HG03159 (cell line): ENCODE data around the gene REEP1.
A peak's percentile ranks its signal among the peaks of the same experiment; 100 is the strongest.

Experiments
- ATAC-seq: cut with Tn5 transposase; IDR thresholded peaks from one replicate; pipeline ENCODE4 v1.9.1; 2021; ENCODE audit warnings: mild to moderate bottlenecking, moderate library complexity; ENCODE audit not compliant: unreplicated experiment

The REEP1 gene

DNA sequence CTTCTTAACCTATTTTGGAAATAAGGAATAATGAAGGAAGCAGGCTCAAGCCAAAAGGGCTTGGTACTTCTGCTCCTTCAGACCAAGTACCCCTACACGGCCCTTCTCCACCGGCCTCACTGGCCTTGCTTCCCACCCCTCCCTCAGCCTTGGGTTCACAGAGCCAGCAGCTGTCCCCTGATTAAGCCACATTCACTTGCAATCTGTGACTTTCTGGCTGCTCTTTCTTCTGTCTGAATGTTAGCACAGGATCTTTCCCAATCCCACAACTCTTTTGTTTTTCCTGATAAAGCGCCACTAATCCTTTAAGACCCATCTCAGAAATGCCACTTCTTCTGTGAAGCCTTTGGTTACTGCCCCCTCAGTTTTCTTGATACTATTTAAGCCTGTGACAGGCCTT is 52.4 kb downstream of the REEP1 start:
- ATAC-seq = no peak

DNA sequence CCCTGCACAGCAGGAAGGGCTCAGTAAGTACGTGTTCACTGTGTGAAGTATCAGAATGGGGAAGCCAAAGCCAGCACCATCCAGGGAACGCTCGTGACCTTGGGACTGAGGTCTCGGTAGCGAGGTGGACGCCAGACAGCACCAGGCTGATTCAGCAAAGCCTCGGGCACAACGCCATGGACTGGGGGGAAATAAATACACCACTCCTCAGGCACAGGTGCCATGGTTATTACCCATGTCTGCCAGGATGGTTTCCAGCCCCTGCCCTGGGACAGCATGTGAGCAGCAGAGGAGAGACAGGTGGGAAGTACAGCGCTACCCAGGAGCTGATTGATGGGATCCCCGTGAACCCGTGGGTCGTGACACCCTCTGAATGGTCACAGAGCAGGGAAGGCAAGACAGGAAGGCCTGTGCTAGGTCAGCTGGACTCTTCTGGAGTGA is 53.0 kb downstream of the REEP1 start:
- no peak for ATAC-seq

DNA sequence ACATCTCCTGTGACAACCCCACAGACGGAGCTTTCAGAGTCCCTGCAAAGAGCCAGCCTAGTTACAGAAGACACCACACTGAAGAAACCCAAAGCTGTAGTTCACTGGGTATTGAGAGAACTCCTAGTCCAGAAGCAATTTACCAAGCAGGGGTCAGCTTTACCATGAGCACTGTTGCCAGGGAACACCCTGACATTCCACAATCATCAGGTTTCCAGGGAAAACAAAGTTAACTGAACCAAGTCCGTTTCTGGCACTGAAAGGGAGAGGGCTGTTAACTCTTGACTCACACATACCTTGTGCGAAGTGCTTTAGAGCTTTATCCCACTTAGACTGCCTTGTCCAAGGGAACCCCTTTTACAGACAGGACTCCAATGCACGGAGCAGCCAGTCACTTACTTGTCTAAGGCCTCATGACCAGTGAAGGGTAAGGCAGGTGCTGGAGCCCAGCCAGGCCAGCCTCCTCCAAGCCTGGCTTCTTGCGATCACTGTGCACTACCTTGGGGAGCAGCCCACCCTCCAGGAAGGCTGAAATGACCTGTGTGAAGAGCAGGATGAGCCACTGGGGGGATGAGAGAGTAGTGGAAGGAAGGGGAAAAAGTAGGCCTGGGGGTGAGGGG is 53.9 kb downstream of the REEP1 start:
- ATAC-seq = no peak

DNA sequence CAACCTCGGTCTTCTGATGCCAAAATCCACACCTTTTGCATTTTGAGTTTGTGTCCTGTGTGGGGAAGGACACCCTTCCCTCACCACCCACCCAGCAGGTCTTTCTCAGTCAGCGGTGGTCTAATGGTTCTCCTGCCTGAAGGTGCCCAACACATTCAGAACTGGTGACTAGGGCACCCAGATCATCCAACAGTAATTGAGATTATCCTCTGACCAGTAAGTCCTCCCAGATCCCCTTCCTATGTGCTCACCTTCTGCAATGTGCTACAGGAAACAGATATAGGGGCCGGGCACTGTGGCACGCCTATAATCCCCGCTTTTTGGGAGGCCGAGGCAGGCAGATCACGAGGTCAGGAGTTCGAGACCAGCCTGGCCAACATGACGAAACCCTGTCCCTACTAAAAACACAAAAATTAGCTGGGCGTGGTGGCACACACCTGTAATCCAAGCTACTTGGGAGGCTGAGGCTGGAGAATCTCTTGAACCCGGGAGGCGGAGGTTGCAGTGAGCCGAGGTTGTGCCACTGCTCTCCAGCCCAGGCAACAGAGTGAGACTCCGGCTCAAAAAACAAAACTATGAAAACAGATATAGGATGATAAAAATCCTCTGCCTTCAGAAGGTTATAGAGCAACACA is 56.2 kb downstream of the REEP1 start:
- ATAC-seq = no peak

DNA sequence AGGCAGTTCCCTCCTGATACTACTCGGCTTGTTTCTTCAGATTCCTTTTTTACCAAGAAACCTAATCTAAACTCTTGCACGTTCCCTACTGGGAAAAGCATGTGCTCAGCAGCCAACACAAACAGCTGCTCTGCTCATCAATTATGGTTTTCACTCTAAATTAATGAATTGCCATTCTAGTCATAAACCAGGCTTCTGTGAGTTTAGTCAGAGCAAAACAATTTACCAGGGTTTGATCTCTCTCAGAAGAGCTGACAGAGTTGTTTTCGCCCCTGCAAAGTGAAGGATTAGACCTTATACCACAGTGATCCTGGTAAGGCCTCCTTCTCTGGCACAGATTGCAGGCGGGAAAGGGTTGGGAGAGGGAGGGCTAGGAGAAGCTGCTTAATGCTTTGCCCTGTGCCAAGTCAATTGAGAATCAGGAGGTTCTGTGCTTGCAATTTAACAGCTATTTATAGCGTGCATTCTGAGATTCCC is 57.2 kb downstream of the REEP1 start:
- no peak for ATAC-seq

DNA sequence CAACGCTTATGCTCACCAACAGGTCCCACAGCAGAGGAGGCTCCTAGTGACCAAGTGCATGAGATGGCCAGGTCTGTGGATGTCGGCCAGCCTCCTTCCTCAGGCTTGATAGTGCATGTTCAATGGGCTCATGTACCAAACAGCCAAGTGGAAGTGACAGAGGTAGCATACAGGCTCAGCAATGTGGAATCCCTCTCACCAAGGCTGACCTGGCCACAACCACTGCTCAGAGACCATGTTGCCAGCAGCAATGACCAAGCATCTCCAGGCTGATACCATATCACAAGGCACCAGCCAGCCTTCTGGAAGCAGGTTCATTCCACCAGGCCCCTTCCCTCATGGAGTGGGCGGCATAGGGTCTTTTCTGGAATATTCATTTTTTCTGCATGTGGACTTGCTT is 61.5 kb downstream of the REEP1 start:
- no peak for ATAC-seq

DNA sequence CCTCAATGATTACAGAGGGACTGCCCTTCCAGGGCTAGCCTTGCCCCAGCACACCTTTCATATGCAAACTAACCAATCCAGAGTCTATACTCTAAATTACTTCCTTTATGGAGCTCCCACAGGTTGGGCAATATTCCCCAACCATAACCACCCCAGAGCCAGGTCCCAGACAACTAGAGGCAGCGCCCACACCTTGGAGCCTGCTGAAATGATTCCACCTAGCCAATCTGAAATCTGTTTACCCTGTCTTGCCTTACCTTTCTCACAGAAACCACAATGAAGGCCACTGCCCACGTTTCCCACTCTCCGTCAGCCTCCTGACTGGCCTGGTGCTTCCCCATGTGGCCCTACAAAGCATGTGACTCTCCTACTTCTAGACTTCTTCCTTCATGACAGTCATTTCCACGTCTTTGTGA is 62.0 kb downstream of the REEP1 start:
- ATAC-seq = no peak

DNA sequence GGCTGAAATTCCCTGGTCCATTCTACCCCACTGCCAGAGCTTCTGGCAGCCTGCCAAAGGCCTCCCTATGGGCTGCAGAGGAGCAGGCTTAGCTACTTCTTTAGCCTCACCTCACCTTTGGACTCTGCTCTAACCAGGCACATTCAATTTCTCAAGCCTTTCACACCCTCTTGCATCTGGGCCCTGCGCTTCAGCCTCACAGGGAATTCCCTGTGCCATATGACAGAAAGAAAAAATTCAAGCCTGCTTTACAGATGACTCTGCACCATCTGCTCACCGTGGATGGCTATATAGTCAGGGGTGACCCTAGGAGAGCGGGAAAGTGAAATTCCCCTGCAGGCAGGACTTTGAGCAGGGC is 62.5 kb downstream of the REEP1 start:
- ATAC-seq = no peak

DNA sequence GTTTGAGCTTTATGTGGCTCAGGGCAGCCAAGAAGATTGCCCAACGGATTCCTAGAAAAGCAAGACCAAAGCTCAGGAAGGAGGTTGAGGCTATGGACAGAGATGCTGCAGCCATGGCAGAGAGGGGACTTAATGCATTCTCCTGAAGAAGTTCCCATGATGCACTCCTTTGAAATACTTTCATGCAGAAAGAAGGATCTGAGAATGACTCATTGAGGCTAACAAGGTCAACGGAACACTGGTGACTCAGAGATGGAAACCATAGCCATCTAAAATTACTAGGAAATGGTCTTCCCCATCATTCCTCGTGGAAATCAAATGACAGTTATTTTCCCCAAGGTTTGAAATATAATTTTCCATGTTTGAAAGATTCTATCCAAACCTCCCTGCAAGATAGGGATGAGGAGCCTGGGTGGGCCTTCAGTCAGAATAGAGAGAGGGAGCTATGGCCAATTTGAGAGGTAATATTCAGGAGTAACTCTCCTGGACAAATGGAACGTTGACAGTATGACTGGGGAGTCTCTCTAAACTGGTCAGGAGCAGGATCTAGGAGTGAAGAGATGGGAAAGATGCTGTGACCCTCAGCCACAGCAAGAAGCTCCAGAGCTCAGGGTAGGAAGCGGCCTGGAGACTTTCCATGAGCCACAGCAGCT is 63.0 kb downstream of the REEP1 start:
- ATAC-seq = peak; percentile 60

DNA sequence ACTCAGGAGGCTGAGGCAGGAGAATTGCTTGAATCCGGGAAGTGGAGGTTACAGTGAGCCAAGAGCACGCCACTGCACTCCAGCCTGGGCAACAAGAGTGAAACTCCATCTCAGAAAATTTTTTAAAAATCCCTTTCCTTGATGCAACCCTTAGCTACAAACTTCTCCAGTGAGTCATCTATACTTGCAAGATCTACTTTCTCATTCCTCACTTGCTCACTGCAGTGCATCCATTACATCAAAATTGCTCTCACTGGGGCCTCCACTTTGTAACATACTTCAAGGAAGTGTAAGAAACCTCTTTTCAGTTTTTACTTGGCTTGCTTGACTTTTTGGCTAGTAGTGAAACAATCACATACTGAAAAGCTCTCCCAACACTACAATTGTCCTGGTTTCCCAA is 65.3 kb downstream of the REEP1 start:
- no peak for ATAC-seq

DNA sequence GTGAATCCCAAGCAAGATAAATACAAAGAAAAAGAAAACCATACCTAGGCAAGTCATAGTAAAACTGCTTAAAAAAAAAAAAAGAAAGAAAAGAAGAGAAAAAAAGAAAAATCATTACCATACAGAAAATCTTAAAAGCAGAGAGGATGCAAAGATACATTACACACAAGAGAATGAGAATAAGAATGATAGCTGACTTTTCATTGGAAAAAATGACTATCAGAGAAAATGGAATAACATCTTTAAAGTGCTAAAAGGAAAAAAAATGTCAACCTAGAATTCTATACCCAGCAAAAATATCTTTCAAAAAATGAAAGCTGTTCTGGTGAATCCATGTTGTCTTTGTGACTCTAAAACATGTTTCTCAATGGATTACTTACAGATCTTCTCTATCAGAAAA is 66.2 kb downstream of the REEP1 start:
- no peak for ATAC-seq

DNA sequence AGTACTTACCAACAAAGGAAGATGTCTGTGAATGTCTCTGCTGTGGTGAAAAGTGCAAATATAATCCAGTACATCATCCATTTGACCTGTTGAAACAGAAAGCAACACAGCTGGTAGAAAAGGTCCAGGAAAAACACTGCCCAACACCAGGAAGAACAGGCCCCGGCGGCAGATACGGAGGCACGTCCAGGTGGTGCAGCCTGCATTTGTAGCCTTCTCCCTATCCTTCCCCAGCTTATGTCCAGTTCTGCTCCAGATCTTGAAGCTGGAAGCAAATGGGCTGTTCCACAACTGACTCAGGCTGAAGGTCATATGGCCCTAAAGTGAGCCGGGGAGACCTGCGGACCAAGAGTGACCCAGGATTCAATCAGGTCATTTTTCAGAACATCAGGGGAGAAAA is 73.5 kb downstream of the REEP1 start:
- ATAC-seq = no peak

DNA sequence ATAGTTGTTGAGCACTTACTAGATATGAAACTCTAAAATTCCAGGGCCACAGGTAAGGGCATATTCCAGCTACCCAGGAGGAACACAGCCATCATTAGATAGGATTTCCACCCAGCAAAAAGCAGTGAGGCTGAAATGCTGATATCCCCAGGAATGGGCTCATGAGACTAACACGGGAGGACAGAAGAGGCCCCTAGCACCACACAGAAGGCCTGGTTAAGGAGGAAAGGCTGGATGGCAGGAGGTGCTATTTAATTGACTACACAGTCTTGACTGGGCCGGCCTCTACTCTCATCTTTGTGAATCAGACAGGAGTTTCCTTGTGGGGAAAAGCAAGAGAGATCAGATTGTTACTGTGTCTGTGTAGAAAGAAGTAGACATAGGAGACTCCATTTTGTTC is 76.4 kb downstream of the REEP1 start:
- no peak for ATAC-seq

DNA sequence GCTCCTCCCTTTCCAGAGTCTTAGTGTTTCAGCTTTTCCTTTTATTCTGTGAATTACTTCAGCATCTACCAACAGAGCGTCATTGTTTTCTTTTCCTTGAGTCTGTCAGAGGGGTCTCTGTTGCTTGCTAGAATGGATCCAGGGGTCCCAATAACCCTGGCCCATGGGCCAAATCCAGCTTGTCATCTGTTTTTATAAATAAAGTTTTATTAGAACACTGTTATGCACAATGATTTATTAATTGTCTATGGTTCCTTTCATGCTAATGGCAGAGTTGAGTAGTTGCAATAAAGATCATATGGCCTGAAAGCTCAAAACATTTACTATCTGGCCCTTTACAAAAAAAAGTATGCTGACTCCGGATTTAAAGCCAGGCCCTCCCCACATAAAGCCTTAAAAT is 79.3 kb downstream of the REEP1 start:
- no peak for ATAC-seq

DNA sequence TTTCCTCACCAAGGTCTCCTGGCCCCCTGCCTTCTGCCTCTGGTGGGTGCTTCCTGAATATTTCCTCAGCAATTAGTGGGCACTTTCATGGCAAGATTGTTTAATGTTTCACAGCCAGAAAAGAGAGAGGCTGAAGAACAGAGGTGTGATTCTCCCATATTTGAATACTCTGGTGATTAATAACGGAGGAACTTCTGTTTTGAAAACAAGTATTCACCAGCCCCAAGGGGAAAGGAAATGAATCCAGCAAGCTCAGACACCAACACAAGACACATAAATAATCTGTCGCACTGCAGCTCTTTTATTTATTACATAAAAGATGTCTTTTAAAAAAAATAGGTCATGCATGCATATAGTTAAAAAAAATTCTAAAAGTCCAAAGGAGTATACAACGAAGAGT is 80.4 kb downstream of the REEP1 start:
- no peak for ATAC-seq

DNA sequence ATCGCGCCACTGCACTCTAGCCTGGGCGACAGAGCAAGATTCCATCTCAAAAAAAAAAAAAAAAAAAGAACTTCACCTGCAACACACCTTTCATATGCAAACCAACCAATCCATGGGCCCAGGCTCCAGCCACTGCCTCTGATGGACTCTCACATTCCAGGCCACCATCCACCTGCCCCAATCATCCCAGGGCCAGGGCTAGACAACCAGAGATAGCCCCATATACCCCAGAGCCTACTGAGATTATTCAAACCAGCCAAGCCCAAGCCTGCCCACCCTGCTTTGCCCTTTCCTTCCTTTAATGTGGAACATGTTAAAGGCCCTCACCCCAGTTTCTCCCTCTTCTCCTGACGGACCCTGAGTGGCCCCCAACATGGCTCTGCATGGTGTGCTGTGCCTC is 81.1 kb downstream of the REEP1 start:
- no peak for ATAC-seq

DNA sequence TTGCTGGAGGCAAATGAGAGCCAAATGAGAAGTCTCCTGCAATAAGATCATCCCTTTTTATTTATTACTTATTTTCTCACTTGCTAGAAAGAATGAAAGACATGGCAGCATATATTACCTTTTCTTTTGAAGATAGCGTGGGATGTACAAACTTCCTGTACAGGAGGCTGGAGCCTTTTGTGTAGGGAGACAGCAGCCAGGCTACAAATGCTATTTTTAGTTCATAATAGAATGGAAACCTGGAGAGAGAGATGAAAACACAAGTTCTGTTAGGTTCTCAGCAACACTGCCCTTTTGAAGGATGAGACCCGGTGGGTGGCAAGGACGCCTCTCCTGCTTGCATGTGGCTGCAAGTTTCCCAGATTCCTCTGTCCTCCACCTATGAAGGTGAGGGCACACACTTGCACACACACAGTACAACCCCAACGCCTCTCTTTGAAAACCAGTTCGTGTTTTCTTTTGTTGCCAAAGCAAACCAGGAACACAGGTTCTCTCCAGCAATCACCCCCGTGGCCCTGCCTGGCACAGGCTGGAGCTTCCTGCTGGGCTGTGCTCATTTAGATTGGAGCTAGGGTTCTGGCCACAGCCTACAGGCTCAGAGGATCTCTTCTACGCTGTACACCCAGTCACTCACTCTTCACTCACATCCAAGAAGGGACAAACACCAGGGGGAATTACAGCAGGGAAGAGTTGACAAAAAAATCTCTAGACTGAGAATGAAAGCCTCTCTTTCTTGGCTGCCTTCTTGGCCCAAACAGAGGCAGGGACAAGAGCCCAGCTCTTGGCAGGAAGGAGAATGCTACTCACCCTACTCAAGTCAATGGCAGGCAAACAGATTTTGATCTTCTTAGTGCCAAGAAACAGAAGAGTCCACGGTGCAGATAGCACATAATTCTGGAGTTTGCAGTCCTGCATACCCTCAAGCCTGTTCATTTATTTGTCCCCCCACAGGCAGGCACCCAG is 82.6 kb downstream of the REEP1 start:
- ATAC-seq = no peak

DNA sequence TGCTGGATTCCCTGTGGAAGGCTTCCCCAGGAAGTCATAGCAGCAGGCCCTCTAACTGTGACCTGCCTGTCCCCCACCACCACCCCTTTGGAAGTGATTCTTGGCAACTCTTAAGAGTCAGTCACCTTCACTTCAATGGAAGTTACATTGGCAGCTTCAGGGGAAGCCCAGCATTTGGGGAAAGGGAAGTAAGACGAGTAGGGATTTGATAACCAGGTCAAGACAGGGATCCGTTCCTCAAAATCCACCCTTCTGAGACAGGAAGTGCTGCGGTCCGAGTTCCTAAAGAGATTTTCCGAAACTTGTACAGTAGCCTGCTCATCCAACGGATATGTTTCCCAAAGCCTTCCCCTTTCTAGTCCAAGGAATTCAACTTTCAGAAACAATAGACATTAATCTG is 84.0 kb downstream of the REEP1 start:
- no peak for ATAC-seq

DNA sequence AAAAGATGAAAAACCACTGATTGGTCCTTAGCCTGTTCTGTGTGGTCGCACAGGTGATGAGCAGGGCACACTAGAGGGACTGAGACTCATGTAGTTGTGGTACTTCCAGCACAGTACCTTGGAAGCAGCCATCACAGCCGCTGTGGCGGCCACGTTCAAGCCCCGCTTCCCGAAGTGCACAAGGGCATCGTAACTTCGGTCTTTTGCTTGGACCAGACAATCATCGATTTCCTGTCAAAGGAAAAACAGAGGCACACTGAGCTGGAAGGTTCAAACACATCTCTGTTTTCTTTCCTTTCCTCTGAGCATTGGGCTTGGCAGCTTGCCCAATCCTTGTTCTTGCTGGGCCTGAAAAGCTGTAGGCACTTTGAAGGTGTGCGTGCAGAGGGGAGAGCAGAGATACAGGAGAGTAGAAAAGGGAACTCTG is 85.6 kb downstream of the REEP1 start:
- no peak for ATAC-seq

DNA sequence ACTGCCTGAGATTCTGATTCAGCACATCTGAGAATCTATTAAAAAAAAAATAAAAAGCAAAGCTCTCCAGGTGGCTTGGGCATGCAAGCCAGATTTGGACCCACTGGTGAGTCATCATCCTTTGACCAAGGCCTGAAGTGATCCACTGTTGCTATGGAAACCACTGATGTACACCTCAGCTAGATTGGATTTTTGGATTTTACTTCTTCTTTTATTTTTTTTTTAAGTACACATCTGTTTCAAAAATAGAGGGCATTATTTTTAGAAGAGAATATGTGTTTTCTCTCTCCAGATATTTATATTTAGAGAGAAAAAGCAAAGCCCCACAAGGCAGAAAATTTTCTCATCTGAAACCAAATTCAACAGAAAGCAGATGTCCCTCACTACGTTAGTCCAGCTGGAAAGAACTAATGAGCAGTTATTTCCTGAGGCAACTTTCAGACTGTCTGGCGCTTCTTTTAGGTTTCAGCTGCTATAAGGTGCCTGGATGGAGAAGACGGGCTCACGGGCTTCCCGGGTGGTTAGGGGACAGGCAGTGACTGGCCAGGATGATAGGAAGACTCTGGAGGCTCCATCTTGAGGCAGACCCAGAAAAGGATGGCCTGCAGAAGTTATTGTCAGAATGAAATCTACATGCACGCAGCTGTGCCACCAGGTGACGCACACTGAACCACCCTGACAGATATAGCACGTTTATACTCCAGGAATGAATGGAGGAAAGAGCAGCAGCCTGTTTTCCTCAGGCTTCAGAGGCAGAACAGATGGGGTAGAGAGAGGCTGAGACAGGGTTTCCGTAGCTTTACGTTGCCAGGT is 87.6 kb downstream of the REEP1 start:
- peak; percentile 76 for ATAC-seq
